IPS-18c (cell line): ENCODE data around the gene CHD9.
A peak's percentile ranks its signal among the peaks of the same experiment; 100 is the strongest.

Experiments used
- H3K4me3 ChIP-seq: 2 replicates; pipeline ENCODE4 v1.7.0; 2013; ENCODE audit warnings: low read depth, mild to moderate bottlenecking, low read length, moderate library complexity; ENCODE audit not compliant: insufficient read depth
- H3K9me3 ChIP-seq: one replicate; pipeline ENCODE4 v1.6.1; 2013; ENCODE audit warnings: mild to moderate bottlenecking, low read length, moderate library complexity; ENCODE audit not compliant: control insufficient read depth, insufficient read depth

Gene CHD9

GRCh38 chr16:53100889-53101288 lies 46.1 kb downstream of the CHD9 start:
- Histone ChIP-seq H3K4me3 (no peak overlapping the region), H3K9me3 (no peaks in the 10 kb centered on the region)

- H3K4me3 ChIP-seq, result no peak overlapping the region
- no peaks in the 10 kb centered on the region for H3K9me3 ChIP-seq
Measured at GRCh38 chr16:53103811-53104210, 49.0 kb downstream of the CHD9 start.

- Histone ChIP-seq H3K4me3 (no peak overlapping the region), H3K9me3 (no peaks in the 10 kb centered on the region)
Measured at GRCh38 chr16:53105565-53105964, 50.8 kb downstream of the CHD9 start.

- Histone ChIP-seq H3K4me3 (no peak overlapping the region), H3K9me3 (no peaks in the 10 kb centered on the region)
Measured at GRCh38 chr16:53111078-53111791, 56.4 kb downstream of the CHD9 start.

- no peak overlapping the region for H3K4me3 ChIP-seq
- H3K9me3 ChIP-seq, result no peaks in the 10 kb centered on the region
Measured at GRCh38 chr16:53112015-53112414, 57.2 kb downstream of the CHD9 start.

GRCh38 chr16:53115047-53115446 lies 60.3 kb downstream of the CHD9 start:
- H3K9me3 ChIP-seq, result no peaks in the 10 kb centered on the region
- no peak overlapping the region for H3K4me3 ChIP-seq

- Histone ChIP-seq H3K9me3 (no peaks in the 10 kb centered on the region), H3K4me3 (no peak overlapping the region)
Measured at GRCh38 chr16:53115773-53116172, 61.0 kb downstream of the CHD9 start.

GRCh38 chr16:53121043-53121620 lies 66.3 kb downstream of the CHD9 start:
- H3K9me3 ChIP-seq, result no peaks in the 10 kb centered on the region
- H3K4me3 ChIP-seq, result no peak overlapping the region

- H3K4me3 ChIP-seq, result no peak overlapping the region
Measured at GRCh38 chr16:53121661-53122060, 66.9 kb downstream of the CHD9 start.

GRCh38 chr16:53123747-53124146 lies 69.0 kb downstream of the CHD9 start:
- no peaks in the 10 kb centered on the region for H3K9me3 ChIP-seq
- H3K4me3 ChIP-seq, result no peak overlapping the region

More at GRCh38 chr16:53121661-53122060, 66.9 kb downstream of the CHD9 start:
- no peaks in the 10 kb centered on the region for H3K9me3 ChIP-seq

GRCh38 chr16:53126390-53126789 lies 71.6 kb downstream of the CHD9 start:
- H3K9me3 ChIP-seq, result no peaks in the 10 kb centered on the region
- no peak overlapping the region for H3K4me3 ChIP-seq

GRCh38 chr16:53129281-53130158 lies 74.7 kb downstream of the CHD9 start:
- H3K4me3 ChIP-seq, result peak overlapping the region; percentile 73
- no peaks in the 10 kb centered on the region for H3K9me3 ChIP-seq

GRCh38 chr16:53130159-53131049 lies 75.6 kb downstream of the CHD9 start:
- Histone ChIP-seq H3K9me3 (no peaks in the 10 kb centered on the region), H3K4me3 (peak overlapping the region; percentile 73)

- Histone ChIP-seq H3K9me3 (no peaks in the 10 kb centered on the region), H3K4me3 (peak overlapping the region; percentile 73)
Measured at GRCh38 chr16:53131050-53131362, 76.2 kb downstream of the CHD9 start.

GRCh38 chr16:53131363-53132071 lies 76.7 kb downstream of the CHD9 start:
- Histone ChIP-seq H3K4me3 (peak overlapping the region; percentile 78), H3K9me3 (no peaks in the 10 kb centered on the region)

- H3K9me3 ChIP-seq, result no peaks in the 10 kb centered on the region
- no peak overlapping the region for H3K4me3 ChIP-seq
Measured at GRCh38 chr16:53132406-53132805, 77.6 kb downstream of the CHD9 start.

- Histone ChIP-seq H3K9me3 (no peaks in the 10 kb centered on the region), H3K4me3 (no peak overlapping the region)
Measured at GRCh38 chr16:53135329-53135728, 80.5 kb downstream of the CHD9 start.
